Measurements from ENCODE around the gene SCG5. TPM values are rescaled to one million over a fixed set of nuclear protein-coding genes. Genes with fewer than 3 reads are reported as not detected.
A peak's percentile ranks its signal among the peaks of the same experiment; 100 is the strongest.
"Not testable (repeated sequence)": the region's sequence is repeated elsewhere in the genome, so short reads cannot be mapped to it uniquely, and the experiment has no call there.

SCG5 gene, protein sequence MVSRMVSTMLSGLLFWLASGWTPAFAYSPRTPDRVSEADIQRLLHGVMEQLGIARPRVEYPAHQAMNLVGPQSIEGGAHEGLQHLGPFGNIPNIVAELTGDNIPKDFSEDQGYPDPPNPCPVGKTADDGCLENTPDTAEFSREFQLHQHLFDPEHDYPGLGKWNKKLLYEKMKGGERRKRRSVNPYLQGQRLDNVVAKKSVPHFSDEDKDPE
- polyA plus RNA-seq (2013, experiment 1 of 2), result 1.5 TPM
- polyA plus RNA-seq (2013, experiment 2 of 2), result 2.4 TPM

DNA sequence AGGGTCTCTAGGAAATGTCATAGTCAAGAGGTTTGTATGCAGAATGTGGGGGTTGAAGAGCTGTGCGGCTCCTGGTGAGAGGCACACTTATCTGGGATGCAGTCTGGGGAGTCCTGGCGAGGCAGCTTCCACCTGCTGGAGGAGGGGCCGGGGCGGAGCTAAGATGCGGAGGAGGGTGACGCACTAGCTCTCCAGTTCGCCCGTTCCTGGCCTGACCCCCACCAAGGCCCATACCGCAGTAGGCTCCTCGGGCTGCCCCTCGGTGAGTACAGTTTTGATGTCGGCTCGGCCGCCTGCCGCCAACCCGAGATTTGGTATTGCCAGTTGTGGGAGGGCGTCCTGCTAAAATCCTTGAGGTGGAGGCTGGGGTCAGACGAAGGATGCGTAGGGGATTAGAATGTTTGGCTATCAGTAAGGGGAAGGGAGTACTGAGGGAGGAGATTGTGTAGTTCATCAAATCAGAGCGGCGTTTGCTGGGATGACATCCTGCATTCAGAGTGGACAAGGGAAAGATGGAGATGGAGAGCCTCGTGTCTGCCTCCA lies at the start of gene SCG5:
TSS of gene SCG5 (plus strand) at position 194 of the 543 bp plus-strand sequence. CDS start 1,883 bp downstream, outside the sequence.
- no peaks in the 10 kb centered on the region for H3K9me3 ChIP-seq (ENCODE audit: control insufficient read depth, low read length)
- H2AK5ac ChIP-seq (ENCODE audit: low read length, severe bottlenecking), result peak within 1 kb of the TSS; percentile 50
- H3K4me1 ChIP-seq (ENCODE audit: control insufficient read depth, insufficient read depth, low read depth, low read length), result peaks cover 5% of the 10 kb centered on the region
- H3K36me3 ChIP-seq (ENCODE audit: control insufficient read depth in 1 of 2, insufficient read depth in 2 of 2, low read depth in 1 of 2, low read length in 2 of 2), result peaks cover 0 to 11% of the 10 kb centered on the region in 2 experiments
- no peak within 1 kb of the TSS for H2BK5ac ChIP-seq (ENCODE audit: low read depth, low read length, poor library complexity, severe bottlenecking)
- 52% methylated on average over 22 of the region's 22 CpGs for WGBS
- H3K9ac ChIP-seq (ENCODE audit: low read length), result peak within 1 kb of the TSS; percentile 82
- peak within 1 kb of the TSS; percentile 40 to 75 for H3K4me3 ChIP-seq (ENCODE audit: insufficient read depth in 1 of 2, low read depth in 1 of 2, low read length in 2 of 2)
- peak within 1 kb of the TSS in 1 of 2 experiments; percentile 41 for H3K18ac ChIP-seq (ENCODE audit: low read depth in 1 of 2, low read length in 2 of 2)
- H3K14ac ChIP-seq (ENCODE audit: low read length in 2 of 2), result no peak within 1 kb of the TSS
- H4K8ac ChIP-seq (ENCODE audit: low read length), result peak within 1 kb of the TSS; percentile 91
- H3K4ac ChIP-seq (ENCODE audit: low read depth in 1 of 2, low read length in 2 of 2), result no peak within 1 kb of the TSS
- H2BK120ac ChIP-seq (ENCODE audit: low read depth, low read length), result no peak within 1 kb of the TSS
- no peak within 1 kb of the TSS for H3K27ac ChIP-seq (ENCODE audit: low read length, poor library complexity, severe bottlenecking)
- H2AFZ ChIP-seq (ENCODE audit: low read depth, low read length), result no peak within 1 kb of the TSS
- no peak within 1 kb of the TSS for H2BK12ac ChIP-seq (ENCODE audit: low read length in 2 of 2)
- no peaks in the 10 kb centered on the region for H3K27me3 ChIP-seq (ENCODE audit: control insufficient read depth in 1 of 2, insufficient read depth in 1 of 2, low read length in 2 of 2)
- no peaks in the 10 kb centered on the region for H3K79me1 ChIP-seq (replicated peaks; ENCODE audit: low read length, poor library complexity, severe bottlenecking)
- DNase-seq, result no peak
- H3K23ac ChIP-seq (ENCODE audit: low read length in 2 of 2), result no peak within 1 kb of the TSS
- H4K91ac ChIP-seq (ENCODE audit: low read length), result peak within 1 kb of the TSS; percentile 78
- H2BK15ac ChIP-seq (ENCODE audit: low read depth, poor library complexity, severe bottlenecking), result no peak within 1 kb of the TSS
- peak within 1 kb of the TSS; percentile 12 for H3K4me2 ChIP-seq (ENCODE audit: low read length, poor library complexity, severe bottlenecking)

DNA sequence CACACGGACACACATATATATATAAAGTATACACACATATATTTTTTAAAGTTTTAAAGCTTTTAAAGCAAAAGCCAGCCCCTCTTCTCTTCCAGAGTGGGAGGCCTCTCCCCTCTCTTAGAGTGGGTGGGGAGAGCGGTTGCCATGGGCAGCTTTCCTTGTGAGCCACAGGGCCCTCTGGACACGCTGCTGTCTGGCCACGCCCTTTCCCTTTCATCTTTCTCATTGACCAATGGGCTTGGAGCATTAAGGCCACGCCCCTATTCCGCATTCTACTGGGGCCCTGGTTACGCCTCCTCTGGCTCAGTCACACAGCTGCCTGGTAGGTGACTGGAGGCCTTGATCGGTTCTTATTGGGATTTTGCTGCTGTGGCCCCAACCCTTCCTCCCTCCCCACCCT lies 48.4 kb upstream of the SCG5 start, which contains the start of gene GOLGA8N:
TSS of gene GOLGA8N (plus strand) at position 306 of the 400 bp plus-strand sequence.
- not testable (repeated sequence) for H3K4me1 ChIP-seq (ENCODE audit: control insufficient read depth, insufficient read depth, low read depth, low read length); H3K79me1 ChIP-seq (replicated peaks; ENCODE audit: low read length, poor library complexity, severe bottlenecking); H2BK15ac ChIP-seq (ENCODE audit: low read depth, poor library complexity, severe bottlenecking); H3K4ac ChIP-seq (ENCODE audit: low read depth in 1 of 2, low read length in 2 of 2); H3K9ac ChIP-seq (ENCODE audit: low read length); DNase-seq; H3K18ac ChIP-seq (ENCODE audit: low read depth in 1 of 2, low read length in 2 of 2); H3K14ac ChIP-seq (ENCODE audit: low read length in 2 of 2); H3K9me3 ChIP-seq (ENCODE audit: control insufficient read depth, low read length); H4K8ac ChIP-seq (ENCODE audit: low read length); H3K4me3 ChIP-seq (ENCODE audit: insufficient read depth in 1 of 2, low read depth in 1 of 2, low read length in 2 of 2); H3K36me3 ChIP-seq (ENCODE audit: control insufficient read depth in 1 of 2, insufficient read depth in 2 of 2, low read depth in 1 of 2, low read length in 2 of 2); H2AFZ ChIP-seq (ENCODE audit: low read depth, low read length); H3K27me3 ChIP-seq (ENCODE audit: control insufficient read depth in 1 of 2, insufficient read depth in 1 of 2, low read length in 2 of 2); H2BK12ac ChIP-seq (ENCODE audit: low read length in 2 of 2); H2BK120ac ChIP-seq (ENCODE audit: low read depth, low read length); H2BK5ac ChIP-seq (ENCODE audit: low read depth, low read length, poor library complexity, severe bottlenecking); H2AK5ac ChIP-seq (ENCODE audit: low read length, severe bottlenecking); H3K4me2 ChIP-seq (ENCODE audit: low read length, poor library complexity, severe bottlenecking); H4K91ac ChIP-seq (ENCODE audit: low read length); H3K23ac ChIP-seq (ENCODE audit: low read length in 2 of 2); H3K27ac ChIP-seq (ENCODE audit: low read length, poor library complexity, severe bottlenecking)
- WGBS, result no CpG with 5 or more reads among the region's 8 CpGs

DNA sequence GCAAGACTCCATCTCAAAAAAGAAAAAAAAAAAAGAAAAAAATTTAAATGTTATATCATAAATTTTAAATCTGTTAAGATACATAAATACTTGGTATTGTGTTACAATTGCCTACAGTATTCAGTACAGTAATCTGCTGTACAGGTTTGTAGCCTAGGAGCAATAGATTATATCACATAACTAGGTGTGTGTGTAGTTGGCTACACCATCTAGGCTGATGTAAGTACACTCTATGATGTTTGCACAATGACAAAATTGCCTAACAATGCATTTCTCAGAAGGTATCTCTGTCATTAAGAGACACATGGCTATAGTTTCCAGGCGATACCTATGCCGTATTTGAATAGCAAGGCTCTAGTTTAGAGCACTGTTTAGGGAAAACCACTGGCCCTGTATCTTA lies 32.0 kb upstream of the SCG5 start:
- not testable (repeated sequence) for H4K91ac ChIP-seq (ENCODE audit: low read length); H2AFZ ChIP-seq (ENCODE audit: low read depth, low read length); H2BK12ac ChIP-seq (ENCODE audit: low read length in 2 of 2); H2AK5ac ChIP-seq (ENCODE audit: low read length, severe bottlenecking); H2BK5ac ChIP-seq (ENCODE audit: low read depth, low read length, poor library complexity, severe bottlenecking); H3K4me1 ChIP-seq (ENCODE audit: control insufficient read depth, insufficient read depth, low read depth, low read length); DNase-seq; H4K8ac ChIP-seq (ENCODE audit: low read length); H3K4ac ChIP-seq (ENCODE audit: low read depth in 1 of 2, low read length in 2 of 2); H3K79me1 ChIP-seq (replicated peaks; ENCODE audit: low read length, poor library complexity, severe bottlenecking); H3K18ac ChIP-seq (ENCODE audit: low read depth in 1 of 2, low read length in 2 of 2); H3K36me3 ChIP-seq (ENCODE audit: control insufficient read depth in 1 of 2, insufficient read depth in 2 of 2, low read depth in 1 of 2, low read length in 2 of 2); H3K27ac ChIP-seq (ENCODE audit: low read length, poor library complexity, severe bottlenecking); H3K23ac ChIP-seq (ENCODE audit: low read length in 2 of 2); H3K4me2 ChIP-seq (ENCODE audit: low read length, poor library complexity, severe bottlenecking); H2BK120ac ChIP-seq (ENCODE audit: low read depth, low read length); H3K9me3 ChIP-seq (ENCODE audit: control insufficient read depth, low read length); H2BK15ac ChIP-seq (ENCODE audit: low read depth, poor library complexity, severe bottlenecking); H3K14ac ChIP-seq (ENCODE audit: low read length in 2 of 2); H3K9ac ChIP-seq (ENCODE audit: low read length); H3K4me3 ChIP-seq (ENCODE audit: insufficient read depth in 1 of 2, low read depth in 1 of 2, low read length in 2 of 2); H3K27me3 ChIP-seq (ENCODE audit: control insufficient read depth in 1 of 2, insufficient read depth in 1 of 2, low read length in 2 of 2)
- WGBS, result 100% methylated on average over 2 of the region's 2 CpGs

DNA sequence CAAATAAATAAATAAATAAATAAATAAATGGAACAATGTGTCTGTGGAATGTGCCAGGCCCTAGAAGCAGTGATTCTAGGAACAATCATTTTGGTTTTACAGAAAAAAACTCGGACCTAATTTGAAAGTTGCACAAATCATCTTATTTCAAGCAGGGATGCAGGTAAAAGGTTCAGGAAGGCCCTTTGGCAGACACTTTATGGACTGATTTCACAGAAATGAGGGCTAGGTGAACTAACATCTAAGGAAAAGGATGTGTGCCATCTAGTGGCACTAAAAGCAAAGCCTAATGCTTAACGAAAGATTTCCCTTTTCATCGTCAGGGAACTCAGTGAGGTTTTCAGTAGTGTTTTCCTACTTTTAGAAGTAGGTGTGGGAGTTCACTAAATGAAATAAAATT lies 30.8 kb upstream of the SCG5 start:
- WGBS, result 14% methylated on average over 1 of the region's 3 CpGs
- H3K27ac ChIP-seq (ENCODE audit: low read length, poor library complexity, severe bottlenecking); H4K8ac ChIP-seq (ENCODE audit: low read length); H4K91ac ChIP-seq (ENCODE audit: low read length); H2BK5ac ChIP-seq (ENCODE audit: low read depth, low read length, poor library complexity, severe bottlenecking); H3K27me3 ChIP-seq (ENCODE audit: control insufficient read depth in 1 of 2, insufficient read depth in 1 of 2, low read length in 2 of 2); H2BK120ac ChIP-seq (ENCODE audit: low read depth, low read length); H3K18ac ChIP-seq (ENCODE audit: low read depth in 1 of 2, low read length in 2 of 2); H3K9ac ChIP-seq (ENCODE audit: low read length); H3K9me3 ChIP-seq (ENCODE audit: control insufficient read depth, low read length); H3K36me3 ChIP-seq (ENCODE audit: control insufficient read depth in 1 of 2, insufficient read depth in 2 of 2, low read depth in 1 of 2, low read length in 2 of 2); H3K4me1 ChIP-seq (ENCODE audit: control insufficient read depth, insufficient read depth, low read depth, low read length); H3K4me3 ChIP-seq (ENCODE audit: insufficient read depth in 1 of 2, low read depth in 1 of 2, low read length in 2 of 2); H3K79me1 ChIP-seq (replicated peaks; ENCODE audit: low read length, poor library complexity, severe bottlenecking); H2BK12ac ChIP-seq (ENCODE audit: low read length in 2 of 2); H2AFZ ChIP-seq (ENCODE audit: low read depth, low read length); H3K14ac ChIP-seq (ENCODE audit: low read length in 2 of 2); H3K4me2 ChIP-seq (ENCODE audit: low read length, poor library complexity, severe bottlenecking); H2AK5ac ChIP-seq (ENCODE audit: low read length, severe bottlenecking); H3K23ac ChIP-seq (ENCODE audit: low read length in 2 of 2); H3K4ac ChIP-seq (ENCODE audit: low read depth in 1 of 2, low read length in 2 of 2); H2BK15ac ChIP-seq (ENCODE audit: low read depth, poor library complexity, severe bottlenecking): not testable (repeated sequence)
- DNase-seq, result peak; percentile 54
